Liver (tissue), 3 donors: ENCODE measurements around the gene POMGNT1.

Experiments
- CTCF ChIP-seq: fragments of 150-350 bp; IDR thresholded peaks from 2 replicates; pipeline ENCODE4 v1.5.1; 2017; ENCODE audit warnings: improper control_type of control experiment, low read depth, low read length; ENCODE audit not compliant: missing input control
- FOXA1 ChIP-seq: IDR thresholded peaks from 2 replicates; pipeline ENCODE4 v1.6.1; 2016; ENCODE audit warnings: antibody characterized with exemption
- GABPA ChIP-seq, 2 donors: IDR thresholded peaks in 1 of 2; conservative IDR thresholded peaks in 1 of 2; 2 replicates each; pipeline ENCODE4 v1.6.1; 2016; ENCODE audit warnings: antibody characterized with exemption in 2 of 2, mild to moderate bottlenecking in 1 of 2, moderate library complexity in 1 of 2
- RAD21 ChIP-seq, 2 donors: IDR thresholded peaks; 2 replicates each; pipeline ENCODE4 v1.6.1; 2016; ENCODE audit warnings: antibody characterized with exemption in 2 of 2, mild to moderate bottlenecking in 2 of 2
- SP1 ChIP-seq: IDR thresholded peaks from 2 replicates; pipeline ENCODE4 v1.6.1; 2018; ENCODE audit warnings: antibody characterized with exemption, mild to moderate bottlenecking
- YY1 ChIP-seq: IDR thresholded peaks from 2 replicates; pipeline ENCODE4 v1.6.1; 2016; ENCODE audit warnings: antibody characterized with exemption, mild to moderate bottlenecking
- TF ChIP-seq, protein P1 (sequence below): IDR thresholded peaks from 2 replicates; pipeline ENCODE4 v1.6.1; 2016; ENCODE audit warnings: antibody characterized with exemption
- TF ChIP-seq, protein P2 (sequence below): IDR thresholded peaks from 2 replicates; pipeline ENCODE4 v1.6.1; 2016; ENCODE audit warnings: antibody characterized with exemption
- donor health status: healthy.
- donor health status: healthy.

- TF ChIP-seq YY1 (no peak), CTCF (no peak), GABPA (IDR thresholded peaks at IDR 0.05 in 1 of 2, conservative IDR thresholded peaks at IDR 0.05 in 1 of 2) (no peak), SP1 (no peak), RAD21 (IDR thresholded peaks at IDR 0.05) (no peak), FOXA1 (no peak)
- TF ChIP-seq, protein P1, sequence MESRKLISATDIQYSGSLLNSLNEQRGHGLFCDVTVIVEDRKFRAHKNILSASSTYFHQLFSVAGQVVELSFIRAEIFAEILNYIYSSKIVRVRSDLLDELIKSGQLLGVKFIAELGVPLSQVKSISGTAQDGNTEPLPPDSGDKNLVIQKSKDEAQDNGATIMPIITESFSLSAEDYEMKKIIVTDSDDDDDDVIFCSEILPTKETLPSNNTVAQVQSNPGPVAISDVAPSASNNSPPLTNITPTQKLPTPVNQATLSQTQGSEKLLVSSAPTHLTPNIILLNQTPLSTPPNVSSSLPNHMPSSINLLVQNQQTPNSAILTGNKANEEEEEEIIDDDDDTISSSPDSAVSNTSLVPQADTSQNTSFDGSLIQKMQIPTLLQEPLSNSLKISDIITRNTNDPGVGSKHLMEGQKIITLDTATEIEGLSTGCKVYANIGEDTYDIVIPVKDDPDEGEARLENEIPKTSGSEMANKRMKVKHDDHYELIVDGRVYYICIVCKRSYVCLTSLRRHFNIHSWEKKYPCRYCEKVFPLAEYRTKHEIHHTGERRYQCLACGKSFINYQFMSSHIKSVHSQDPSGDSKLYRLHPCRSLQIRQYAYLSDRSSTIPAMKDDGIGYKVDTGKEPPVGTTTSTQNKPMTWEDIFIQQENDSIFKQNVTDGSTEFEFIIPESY, result no peak
- TF ChIP-seq, protein P2, sequence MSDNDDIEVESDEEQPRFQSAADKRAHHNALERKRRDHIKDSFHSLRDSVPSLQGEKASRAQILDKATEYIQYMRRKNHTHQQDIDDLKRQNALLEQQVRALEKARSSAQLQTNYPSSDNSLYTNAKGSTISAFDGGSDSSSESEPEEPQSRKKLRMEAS, result no peak
Measured at GRCh38 chr1:46191033-46191701, 7.1 kb downstream of the POMGNT1 start.
